ENCODE measurements around the gene GPATCH3. TPM values are rescaled to one million over a fixed set of nuclear protein-coding genes. Genes with fewer than 3 reads are reported as not detected.
A peak's percentile ranks its signal among the peaks of the same experiment; 100 is the strongest.

GPATCH3 gene
- total RNA-seq, 1 experiment from 2014 or later: 11.5 TPM

GRCh38 chr1:26862781-26863684 lies 37.2 kb downstream of the GPATCH3 start, which contains the start of gene SFN:
SFN (plus strand) TSS chr1:26863149; CDS start chr1:26863213, 64 bp downstream.
- BruUV-seq (replicated peaks): TSS peak; percentile 99

DNA sequence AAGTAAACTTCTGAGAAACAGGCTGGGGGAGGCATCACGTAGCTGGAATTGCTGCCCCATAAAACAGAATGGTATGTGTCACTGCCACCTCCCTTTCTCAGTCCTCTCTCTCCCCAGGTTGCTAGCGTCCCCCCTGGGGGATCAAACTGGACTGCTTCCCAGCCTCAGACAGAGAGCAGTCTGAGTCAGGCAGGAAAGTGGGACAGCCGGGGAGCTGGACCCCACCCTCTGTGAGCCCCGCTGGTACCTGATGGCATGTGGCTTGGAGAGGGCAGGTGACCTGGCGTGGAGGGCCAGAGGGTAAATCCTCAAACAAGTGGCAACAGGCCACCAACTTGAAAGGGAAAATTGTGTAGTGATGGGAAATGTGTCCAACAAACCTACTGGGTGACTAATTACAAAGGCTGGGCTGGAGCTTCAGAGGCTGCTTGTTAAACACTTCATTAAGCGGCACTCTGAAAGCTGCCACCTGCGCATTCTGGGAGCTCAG lies 38.3 kb downstream of the GPATCH3 start:
- CTCF ChIA-PET: interaction anchor here (0.8 to 2.5 kb wide), 4 partner anchors 13 to 41 kb away, joined by 3 to 10 read pairs (median 5); partner anchors contain the start of gene GPN2
- TF ChIP-seq, protein P1, sequence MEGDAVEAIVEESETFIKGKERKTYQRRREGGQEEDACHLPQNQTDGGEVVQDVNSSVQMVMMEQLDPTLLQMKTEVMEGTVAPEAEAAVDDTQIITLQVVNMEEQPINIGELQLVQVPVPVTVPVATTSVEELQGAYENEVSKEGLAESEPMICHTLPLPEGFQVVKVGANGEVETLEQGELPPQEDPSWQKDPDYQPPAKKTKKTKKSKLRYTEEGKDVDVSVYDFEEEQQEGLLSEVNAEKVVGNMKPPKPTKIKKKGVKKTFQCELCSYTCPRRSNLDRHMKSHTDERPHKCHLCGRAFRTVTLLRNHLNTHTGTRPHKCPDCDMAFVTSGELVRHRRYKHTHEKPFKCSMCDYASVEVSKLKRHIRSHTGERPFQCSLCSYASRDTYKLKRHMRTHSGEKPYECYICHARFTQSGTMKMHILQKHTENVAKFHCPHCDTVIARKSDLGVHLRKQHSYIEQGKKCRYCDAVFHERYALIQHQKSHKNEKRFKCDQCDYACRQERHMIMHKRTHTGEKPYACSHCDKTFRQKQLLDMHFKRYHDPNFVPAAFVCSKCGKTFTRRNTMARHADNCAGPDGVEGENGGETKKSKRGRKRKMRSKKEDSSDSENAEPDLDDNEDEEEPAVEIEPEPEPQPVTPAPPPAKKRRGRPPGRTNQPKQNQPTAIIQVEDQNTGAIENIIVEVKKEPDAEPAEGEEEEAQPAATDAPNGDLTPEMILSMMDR (IDR thresholded peaks at IDR 0.05; ENCODE audit: unreplicated experiment): no peak
- DNase-seq: peak; percentile 23
- peaks cover 25% of the 10 kb centered on the region for H3K4me1 Mint-ChIP-seq (ENCODE audit: low read depth, unreplicated experiment)
- H3K27ac Mint-ChIP-seq (ENCODE audit: unreplicated experiment): peak overlapping the region; percentile 91
- intact Hi-C loops (cut with micrococcal nuclease; ENCODE audit: unreplicated experiment): no loop called here
- BruUV-seq (replicated peaks): no TSS peak
- H3K4me3 Mint-ChIP-seq (ENCODE audit: low read depth, unreplicated experiment): peak overlapping the region; percentile 94
- H3K36me3 Mint-ChIP-seq (ENCODE audit: insufficient read depth, unreplicated experiment): peaks cover 36% of the 10 kb centered on the region
- H3K27me3 Mint-ChIP-seq (ENCODE audit: unreplicated experiment): no peaks in the 10 kb centered on the region
- no peaks in the 10 kb centered on the region for H3K9me3 Mint-ChIP-seq (ENCODE audit: low read depth, unreplicated experiment)

More at GRCh38 chr1:26862781-26863684, 37.2 kb downstream of the GPATCH3 start, which contains the start of gene SFN:
- no peaks in the 10 kb centered on the region for H3K27me3 Mint-ChIP-seq (ENCODE audit: unreplicated experiment)
- CTCF ChIA-PET: interaction anchor here (0.9 to 2.5 kb wide), 2 partner anchors 14 to 32 kb away, joined by 3 to 10 read pairs; no protein-coding TSS in a partner anchor
- H3K36me3 Mint-ChIP-seq (ENCODE audit: insufficient read depth, unreplicated experiment): peaks cover 36% of the 10 kb centered on the region
- no peaks in the 10 kb centered on the region for H3K9me3 Mint-ChIP-seq (ENCODE audit: low read depth, unreplicated experiment)
- peak; percentile 93 for DNase-seq
- H3K27ac Mint-ChIP-seq (ENCODE audit: unreplicated experiment): peak within 1 kb of the TSS; percentile 91
- TF ChIP-seq, protein P1 (IDR thresholded peaks at IDR 0.05; ENCODE audit: unreplicated experiment): peak; percentile 70
- peaks cover 30% of the 10 kb centered on the region for H3K4me1 Mint-ChIP-seq (ENCODE audit: low read depth, unreplicated experiment)
- intact Hi-C loops (cut with micrococcal nuclease; ENCODE audit: unreplicated experiment): no loop called here
- peak within 1 kb of the TSS; percentile 94 for H3K4me3 Mint-ChIP-seq (ENCODE audit: low read depth, unreplicated experiment)

- Mint-ChIP-seq H3K4me3 (ENCODE audit: low read depth, unreplicated experiment) (peak overlapping the region; percentile 94), H3K27me3 (ENCODE audit: unreplicated experiment) (no peaks in the 10 kb centered on the region), H3K27ac (ENCODE audit: unreplicated experiment) (peak overlapping the region; percentile 91), H3K4me1 (ENCODE audit: low read depth, unreplicated experiment) (peaks cover 25% of the 10 kb centered on the region), H3K9me3 (ENCODE audit: low read depth, unreplicated experiment) (no peaks in the 10 kb centered on the region), H3K36me3 (ENCODE audit: insufficient read depth, unreplicated experiment) (peaks cover 36% of the 10 kb centered on the region)
- DNase-seq: no peak
- intact Hi-C loops (cut with micrococcal nuclease; ENCODE audit: unreplicated experiment): no loop called here
- BruUV-seq (replicated peaks): no TSS peak
- TF ChIP-seq, protein P1 (IDR thresholded peaks at IDR 0.05; ENCODE audit: unreplicated experiment): no peak
- CTCF ChIA-PET: interaction anchor here (0.7 to 2.5 kb wide), 3 partner anchors 12 to 316 kb away, joined by 3 to 10 read pairs (median 3); partner anchors contain the start of gene GPN2
Measured at GRCh38 chr1:26861286-26861701, 39.0 kb downstream of the GPATCH3 start.

DNA sequence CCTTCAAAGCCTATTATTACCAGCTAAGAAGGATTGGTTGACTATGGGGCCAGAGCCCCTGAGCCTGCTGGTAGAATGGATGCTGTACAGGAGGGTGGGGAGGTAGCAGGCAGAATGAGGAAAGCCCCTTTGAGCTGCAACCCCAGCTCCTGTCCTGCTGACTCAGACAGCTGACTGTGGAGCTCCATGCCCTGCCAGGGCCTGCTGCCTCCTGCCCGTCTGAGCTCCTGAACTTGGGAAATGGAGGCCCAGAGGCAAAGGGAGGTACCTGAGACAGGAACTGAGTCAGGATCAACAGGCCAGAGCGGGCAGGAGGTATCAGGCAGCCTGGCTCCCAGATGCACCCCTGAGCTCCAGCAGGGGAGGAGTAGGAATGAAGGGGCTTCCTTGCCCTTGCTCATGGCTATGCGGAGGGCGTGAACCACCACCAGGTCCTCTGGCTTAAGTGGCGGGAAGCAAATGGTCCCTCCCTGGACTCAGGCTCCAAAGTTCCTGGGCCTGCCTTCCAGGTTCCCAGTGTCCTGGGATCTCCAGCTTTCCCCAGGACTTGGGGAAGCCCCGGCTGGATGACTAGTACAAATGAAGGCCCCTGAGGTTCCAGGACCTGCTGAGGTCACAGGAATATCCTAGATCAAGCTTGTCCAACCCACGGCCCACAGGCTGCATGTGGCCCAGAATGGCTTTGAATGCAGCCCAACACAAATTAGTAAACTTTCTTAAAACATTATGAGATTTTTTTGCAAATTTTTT lies 41.2 kb downstream of the GPATCH3 start:
- Mint-ChIP-seq H3K9me3 (ENCODE audit: low read depth, unreplicated experiment) (no peaks in the 10 kb centered on the region), H3K36me3 (ENCODE audit: insufficient read depth, unreplicated experiment) (peaks cover 21% of the 10 kb centered on the region), H3K4me3 (ENCODE audit: low read depth, unreplicated experiment) (no peak overlapping the region), H3K27ac (ENCODE audit: unreplicated experiment) (no peak overlapping the region), H3K4me1 (ENCODE audit: low read depth, unreplicated experiment) (peaks cover 25% of the 10 kb centered on the region), H3K27me3 (ENCODE audit: unreplicated experiment) (no peaks in the 10 kb centered on the region)
- DNase-seq: no peak
- TF ChIP-seq, protein P1 (IDR thresholded peaks at IDR 0.05; ENCODE audit: unreplicated experiment): no peak
- CTCF ChIA-PET: interaction anchor here (0.9 kb wide), 1 partner anchor 9 kb away, joined by 5 read pairs; no protein-coding TSS in a partner anchor
- intact Hi-C loops (cut with micrococcal nuclease; ENCODE audit: unreplicated experiment): no loop called here
- BruUV-seq (replicated peaks): no TSS peak

All from Calu3 (cell line).